ENCODE results near the gene INF2. TPM values are rescaled to one million over a fixed set of nuclear protein-coding genes. Genes with fewer than 3 reads are reported as not detected.

The INF2 gene
- total RNA-seq, 1 donor from 2014 or later = 69.2 TPM

DNA sequence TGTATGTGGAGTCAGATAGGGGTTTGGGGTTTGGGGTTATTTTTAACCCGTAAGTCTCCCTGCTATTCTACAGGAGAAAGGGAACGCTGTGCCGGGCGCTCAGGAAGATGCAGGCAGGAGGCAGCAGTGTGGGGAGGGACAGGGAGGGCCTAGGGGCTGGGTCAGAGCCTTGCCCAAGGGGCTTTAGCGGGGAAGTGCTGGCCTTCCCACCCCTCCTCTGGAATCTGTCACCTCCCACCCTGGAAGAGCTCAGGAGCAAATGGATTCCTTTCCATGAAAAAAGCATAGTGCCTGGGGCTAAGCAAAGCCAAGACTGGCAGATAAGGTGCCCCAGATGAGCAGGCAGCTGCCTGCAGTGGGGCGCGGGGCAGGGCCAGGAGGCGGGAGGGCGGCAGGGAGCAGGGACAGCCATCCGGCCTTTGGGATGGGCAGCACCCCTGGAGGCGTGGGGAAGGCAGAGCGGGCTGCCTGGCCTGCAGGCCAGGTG, 7.3 kb upstream of the INF2 start:
- Mint-ChIP-seq H3K36me3 (ENCODE audit: insufficient read depth) (no peaks in the 10 kb centered on the region), H3K9me3 (ENCODE audit: low read depth) (no peaks in the 10 kb centered on the region), H3K27me3 (peaks cover 4% of the 10 kb centered on the region), H3K4me1 (ENCODE audit: low read depth) (peaks cover 42% of the 10 kb centered on the region), H3K27ac (peak overlapping the region; percentile 64), H3K4me3 (ENCODE audit: low read depth) (no peak overlapping the region)
- TF ChIP-seq, protein P1, sequence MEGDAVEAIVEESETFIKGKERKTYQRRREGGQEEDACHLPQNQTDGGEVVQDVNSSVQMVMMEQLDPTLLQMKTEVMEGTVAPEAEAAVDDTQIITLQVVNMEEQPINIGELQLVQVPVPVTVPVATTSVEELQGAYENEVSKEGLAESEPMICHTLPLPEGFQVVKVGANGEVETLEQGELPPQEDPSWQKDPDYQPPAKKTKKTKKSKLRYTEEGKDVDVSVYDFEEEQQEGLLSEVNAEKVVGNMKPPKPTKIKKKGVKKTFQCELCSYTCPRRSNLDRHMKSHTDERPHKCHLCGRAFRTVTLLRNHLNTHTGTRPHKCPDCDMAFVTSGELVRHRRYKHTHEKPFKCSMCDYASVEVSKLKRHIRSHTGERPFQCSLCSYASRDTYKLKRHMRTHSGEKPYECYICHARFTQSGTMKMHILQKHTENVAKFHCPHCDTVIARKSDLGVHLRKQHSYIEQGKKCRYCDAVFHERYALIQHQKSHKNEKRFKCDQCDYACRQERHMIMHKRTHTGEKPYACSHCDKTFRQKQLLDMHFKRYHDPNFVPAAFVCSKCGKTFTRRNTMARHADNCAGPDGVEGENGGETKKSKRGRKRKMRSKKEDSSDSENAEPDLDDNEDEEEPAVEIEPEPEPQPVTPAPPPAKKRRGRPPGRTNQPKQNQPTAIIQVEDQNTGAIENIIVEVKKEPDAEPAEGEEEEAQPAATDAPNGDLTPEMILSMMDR (IDR thresholded peaks at IDR 0.05; ENCODE audit: unreplicated experiment) = no peak
- DNase-seq (ENCODE audit: low spot score, unreplicated experiment) = no peak

DNA sequence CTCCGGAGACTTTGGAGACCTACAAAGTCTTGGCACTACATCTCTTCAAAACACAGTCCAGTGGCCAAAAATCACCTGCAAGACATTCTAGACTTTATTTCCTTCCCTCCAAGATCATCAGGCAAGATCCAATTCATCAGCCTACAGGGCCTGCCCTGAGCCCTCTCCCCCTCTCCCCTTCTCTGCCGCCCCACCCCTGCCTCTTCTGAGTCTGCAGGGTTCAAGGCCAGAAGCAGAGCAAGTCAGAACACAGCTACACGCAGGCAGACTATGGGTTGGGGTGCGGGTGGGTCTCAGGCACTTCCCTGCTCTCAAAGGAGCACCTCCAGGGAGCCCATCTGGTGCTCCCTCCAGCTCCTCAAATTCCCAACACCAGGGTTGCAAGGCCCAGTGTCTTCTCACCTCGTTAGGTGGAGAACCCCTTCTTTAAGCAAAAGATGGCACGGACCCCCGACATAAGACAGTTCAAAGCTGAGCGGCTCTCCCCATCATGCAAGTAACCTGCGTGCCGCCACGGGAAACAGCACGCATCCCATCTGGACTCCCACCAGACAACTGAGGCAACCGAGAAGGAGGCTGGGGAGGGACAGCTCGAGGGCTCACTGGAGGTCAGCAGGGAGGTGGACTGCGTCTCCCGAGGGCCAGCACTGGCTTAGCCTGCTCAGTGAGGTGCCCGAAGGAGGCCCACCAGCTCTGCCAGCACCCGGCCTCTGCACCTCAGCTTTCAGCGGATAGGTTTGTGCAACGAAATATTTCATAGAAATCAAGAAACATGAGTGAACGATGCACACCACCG, 5.6 kb upstream of the INF2 start:
- Mint-ChIP-seq H3K4me1 (ENCODE audit: low read depth) (peaks cover 50% of the 10 kb centered on the region), H3K36me3 (ENCODE audit: insufficient read depth) (no peaks in the 10 kb centered on the region), H3K4me3 (ENCODE audit: low read depth) (no peak overlapping the region), H3K9me3 (ENCODE audit: low read depth) (no peaks in the 10 kb centered on the region), H3K27me3 (peaks cover 4% of the 10 kb centered on the region), H3K27ac (no peak overlapping the region)
- DNase-seq (ENCODE audit: low spot score, unreplicated experiment) = no peak
- TF ChIP-seq, protein P1 (IDR thresholded peaks at IDR 0.05; ENCODE audit: unreplicated experiment) = no peak

DNA sequence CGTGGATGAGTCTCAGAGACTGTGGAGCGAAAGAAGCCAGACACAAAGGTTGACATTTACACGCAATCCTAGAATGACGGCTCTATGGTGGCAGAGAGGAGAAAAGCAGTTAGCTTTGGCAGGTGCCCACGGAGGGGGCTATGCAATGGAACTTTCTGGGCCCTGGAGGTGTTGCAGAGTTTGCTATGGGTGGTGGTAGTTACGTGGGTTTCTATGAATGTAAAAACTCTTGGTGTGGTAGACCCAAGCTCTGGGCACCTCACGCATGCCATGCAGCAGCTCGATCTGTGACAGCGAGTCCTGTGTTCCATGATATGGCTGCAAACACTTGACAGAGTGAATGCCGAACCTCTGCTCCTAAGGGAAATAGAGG, 5.0 kb upstream of the INF2 start:
- Mint-ChIP-seq H3K4me1 (ENCODE audit: low read depth) (peaks cover 50% of the 10 kb centered on the region), H3K4me3 (ENCODE audit: low read depth) (no peak overlapping the region)

DNA sequence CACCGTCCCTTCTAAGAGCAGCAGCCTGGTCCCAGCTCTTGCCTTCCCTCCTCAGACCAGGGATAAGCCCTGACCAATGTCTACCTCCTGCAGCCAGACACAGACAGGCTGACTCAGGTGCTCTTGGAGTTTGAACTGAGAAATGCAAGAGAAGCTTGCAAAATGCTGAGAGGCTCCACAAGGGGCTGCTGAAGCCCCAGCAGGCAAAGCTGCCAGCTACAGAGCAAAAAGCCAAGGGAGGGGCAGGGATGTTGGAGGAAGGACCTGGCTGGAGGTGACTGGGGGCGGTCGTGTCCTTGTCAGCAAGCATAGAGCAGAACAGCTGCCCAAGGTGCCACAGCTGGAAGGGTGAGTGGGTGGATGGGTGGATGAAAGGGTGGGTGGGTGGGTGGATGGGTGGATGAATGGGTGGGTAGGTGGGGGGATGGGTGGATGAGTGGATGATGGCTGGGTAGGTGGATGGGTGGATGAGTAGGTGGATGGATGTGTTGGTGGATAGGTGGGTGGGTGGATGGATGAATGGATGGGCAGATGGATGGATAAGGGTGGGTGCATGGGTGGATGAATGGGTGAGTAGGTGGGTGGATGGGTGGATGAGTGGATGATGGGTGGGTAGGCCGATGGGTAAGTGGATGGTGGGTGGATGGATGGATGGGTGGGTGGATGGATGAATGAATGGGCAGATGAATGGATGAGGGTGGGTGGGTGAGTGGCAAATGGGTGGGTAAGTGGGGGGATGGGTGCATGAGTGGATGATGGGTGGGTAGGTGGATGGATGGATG, 4.0 kb upstream of the INF2 start:
- no peak for DNase-seq (ENCODE audit: low spot score, unreplicated experiment)
- H3K27me3 Mint-ChIP-seq = peaks cover 4% of the 10 kb centered on the region
- no peaks in the 10 kb centered on the region for H3K36me3 Mint-ChIP-seq (ENCODE audit: insufficient read depth)
- H3K27ac Mint-ChIP-seq = no peak overlapping the region
- no peak overlapping the region for H3K4me3 Mint-ChIP-seq (ENCODE audit: low read depth)
- TF ChIP-seq, protein P1 (IDR thresholded peaks at IDR 0.05; ENCODE audit: unreplicated experiment) = no peak
- H3K4me1 Mint-ChIP-seq (ENCODE audit: low read depth) = peaks cover 42% of the 10 kb centered on the region
- no peaks in the 10 kb centered on the region for H3K9me3 Mint-ChIP-seq (ENCODE audit: low read depth)

More for the DNA sequence above, 5.0 kb upstream of the INF2 start:
- no peak for DNase-seq (ENCODE audit: low spot score, unreplicated experiment)
- no peaks in the 10 kb centered on the region for H3K36me3 Mint-ChIP-seq (ENCODE audit: insufficient read depth)
- no peaks in the 10 kb centered on the region for H3K9me3 Mint-ChIP-seq (ENCODE audit: low read depth)
- H3K27ac Mint-ChIP-seq = no peak overlapping the region
- H3K27me3 Mint-ChIP-seq = peaks cover 4% of the 10 kb centered on the region
- TF ChIP-seq, protein P1 (IDR thresholded peaks at IDR 0.05; ENCODE audit: unreplicated experiment) = no peak

DNA sequence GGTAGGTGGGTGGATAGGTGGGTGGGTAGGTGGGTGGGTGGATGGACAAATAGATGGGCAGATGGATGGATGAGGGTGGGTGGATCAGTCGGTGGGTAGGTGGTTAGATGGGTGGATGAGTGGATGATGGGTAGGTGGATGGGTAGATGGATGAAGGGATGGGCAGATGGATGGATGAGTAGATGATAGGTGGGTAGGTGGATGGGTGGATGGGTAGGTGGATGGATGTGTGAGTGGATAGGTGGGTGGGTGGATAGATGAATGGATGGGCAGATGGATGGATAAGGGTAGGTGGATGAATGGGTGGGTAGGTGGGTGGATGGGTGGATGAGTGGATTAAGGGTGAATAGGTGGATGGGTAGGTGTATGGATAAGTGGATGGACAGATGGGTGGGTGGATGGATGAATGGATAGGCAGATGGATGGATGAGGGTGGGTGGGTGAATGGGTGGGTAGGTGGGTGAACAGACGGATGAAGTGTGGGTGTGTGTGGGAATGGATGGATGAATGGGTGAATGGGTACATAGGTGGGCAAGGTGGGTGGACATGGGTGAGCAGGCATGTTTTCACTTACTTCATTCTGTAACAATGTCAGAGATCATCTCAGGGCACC, 3.3 kb upstream of the INF2 start:
- Mint-ChIP-seq H3K36me3 (ENCODE audit: insufficient read depth) (no peaks in the 10 kb centered on the region), H3K4me3 (ENCODE audit: low read depth) (no peak overlapping the region), H3K27ac (no peak overlapping the region), H3K9me3 (ENCODE audit: low read depth) (no peaks in the 10 kb centered on the region), H3K27me3 (peaks cover 4% of the 10 kb centered on the region), H3K4me1 (ENCODE audit: low read depth) (peaks cover 39% of the 10 kb centered on the region)
- TF ChIP-seq, protein P1 (IDR thresholded peaks at IDR 0.05; ENCODE audit: unreplicated experiment) = no peak
- DNase-seq (ENCODE audit: low spot score, unreplicated experiment) = no peak
